Tibial nerve (tissue), 4 donors: ENCODE measurements around the gene SLC2A5.

Experiments
- CTCF ChIP-seq, 5 experiments: fragments of 200-600 bp in 3 of 5; fragments of 450-650 bp in 2 of 5; sonication (generic) in 3 of 5; IDR thresholded peaks; one replicate each; pipeline ENCODE4 v1.5.1; 2016 to 2019; ENCODE audit warnings: antibody characterized with exemption in 5 of 5, mild to moderate bottlenecking in 3 of 5, moderate library complexity in 2 of 5
- EP300 ChIP-seq, 2 donors: sonication (generic); formaldehyde crosslinking; IDR thresholded peaks; one replicate each; pipeline ENCODE4 v1.6.1; 2017; ENCODE audit warnings: antibody characterized with exemption in 2 of 2, mild to moderate bottlenecking in 1 of 2

- TF ChIP-seq CTCF (IDR thresholded peaks at IDR 0.05) (no peak), EP300 (IDR thresholded peaks at IDR 0.05) (no peak)
Observed at GRCh38 chr1:9078015-9078751, 8.7 kb upstream of the SLC2A5 start.
